Measurements from ENCODE around the gene GSK3A.
A peak's percentile ranks its signal among the peaks of the same experiment; 100 is the strongest.

GSK3A gene

DNA sequence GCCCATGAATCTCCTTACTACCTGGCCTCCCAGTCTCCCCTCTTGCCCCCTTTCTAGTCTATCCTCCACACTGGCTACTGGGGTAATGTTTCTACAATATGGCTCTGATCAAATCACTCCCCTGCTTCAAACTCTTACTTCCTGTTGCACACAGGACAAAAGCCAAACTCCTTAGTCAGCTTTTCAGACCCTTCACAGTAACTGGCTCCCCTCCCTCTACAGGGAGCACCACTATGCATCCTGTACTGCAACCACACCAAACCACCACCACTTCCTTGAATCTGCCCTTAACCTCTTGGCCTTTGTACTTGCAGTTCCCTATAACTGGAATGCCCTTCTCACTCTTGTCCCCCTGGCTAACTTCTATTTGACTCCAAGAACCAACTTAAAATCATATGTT lies 57.1 kb downstream of the GSK3A start:
- Histone ChIP-seq H3K56ac (ENCODE audit: low read length) (no peak overlapping the region), H3K4ac (ENCODE audit: low read depth, low read length) (no peak overlapping the region), H3K36me3 (ENCODE audit: control insufficient read depth, insufficient read depth, low read length) (no peaks in the 10 kb centered on the region), H2BK15ac (replicated peaks; ENCODE audit: low read depth) (no peak overlapping the region), H3K79me2 (ENCODE audit: control insufficient read depth, insufficient read depth, low read length) (no peaks in the 10 kb centered on the region), H3K23ac (ENCODE audit: low read length) (no peak overlapping the region), H4K5ac (ENCODE audit: low read length) (no peak overlapping the region), H3K9ac (ENCODE audit: low read length) (no peak overlapping the region), H2BK120ac (ENCODE audit: low read depth, low read length) (no peak overlapping the region), H4K8ac (ENCODE audit: low read depth, low read length) (no peak overlapping the region), H3K79me1 (ENCODE audit: low read length) (no peaks in the 10 kb centered on the region), H3K18ac (ENCODE audit: low read length) (no peak overlapping the region), H2AK5ac (ENCODE audit: low read length) (no peak overlapping the region), H2BK5ac (ENCODE audit: low read length) (no peak overlapping the region), H3K4me3 (ENCODE audit: low read length) (no peak overlapping the region), H3K4me1 (ENCODE audit: control insufficient read depth, low read depth, low read length) (no peaks in the 10 kb centered on the region), H3K27ac (ENCODE audit: low read depth, low read length) (no peak overlapping the region), H3K27me3 (ENCODE audit: insufficient read depth, low read length, poor library complexity) (peaks cover 2% of the 10 kb centered on the region), H3K4me2 (ENCODE audit: low read length) (no peak overlapping the region)
- DNase-seq, result no peak

DNA sequence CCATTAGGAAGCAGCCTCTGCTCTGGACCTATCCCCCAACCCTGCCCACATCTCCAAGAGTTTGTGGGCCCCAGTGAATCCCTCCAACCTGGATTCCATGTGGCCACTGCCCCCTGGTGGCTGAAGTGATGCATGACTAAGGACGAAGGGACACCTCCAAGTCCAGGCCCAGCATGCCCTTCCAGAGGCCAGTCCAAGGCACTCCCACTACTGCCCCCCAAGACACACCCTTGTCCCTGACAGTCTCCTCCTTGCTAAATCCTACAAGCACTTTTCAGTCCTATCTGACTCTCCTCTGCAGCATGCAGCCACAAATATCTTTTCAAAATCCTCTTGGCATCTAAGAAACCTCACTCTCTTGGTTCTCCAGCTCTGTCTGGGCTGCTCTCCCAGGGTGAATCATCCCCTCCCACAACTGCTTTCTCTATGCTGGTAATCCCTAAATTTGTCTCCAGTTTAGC lies 58.0 kb downstream of the GSK3A start:
- H4K8ac ChIP-seq (ENCODE audit: low read depth, low read length), result no peak overlapping the region
- no peak overlapping the region for H2AK5ac ChIP-seq (ENCODE audit: low read length)
- peaks cover 3% of the 10 kb centered on the region for H3K27me3 ChIP-seq (ENCODE audit: insufficient read depth, low read length, poor library complexity)
- DNase-seq, result peak; percentile 92
- WGBS (ENCODE audit: extremely low coverage, insufficient coverage, low lambda C conversion rate), result no CpG with 5 or more reads among the region's 1 CpG
- no peak overlapping the region for H3K18ac ChIP-seq (ENCODE audit: low read length)
- H2BK15ac ChIP-seq (replicated peaks; ENCODE audit: low read depth), result no peak overlapping the region
- no peak overlapping the region for H2BK120ac ChIP-seq (ENCODE audit: low read depth, low read length)
- H3K79me1 ChIP-seq (ENCODE audit: low read length), result no peaks in the 10 kb centered on the region
- no peak overlapping the region for H3K27ac ChIP-seq (ENCODE audit: low read depth, low read length)
- no peak overlapping the region for H3K4ac ChIP-seq (ENCODE audit: low read depth, low read length)
- no peak overlapping the region for H3K9ac ChIP-seq (ENCODE audit: low read length)
- H3K56ac ChIP-seq (ENCODE audit: low read length), result no peak overlapping the region
- H3K36me3 ChIP-seq (ENCODE audit: control insufficient read depth, insufficient read depth, low read length), result no peaks in the 10 kb centered on the region
- H3K4me1 ChIP-seq (ENCODE audit: control insufficient read depth, low read depth, low read length), result no peaks in the 10 kb centered on the region
- no peak overlapping the region for H3K4me2 ChIP-seq (ENCODE audit: low read length)
- H3K79me2 ChIP-seq (ENCODE audit: control insufficient read depth, insufficient read depth, low read length), result no peaks in the 10 kb centered on the region
- no peak overlapping the region for H3K23ac ChIP-seq (ENCODE audit: low read length)
- no peak overlapping the region for H3K4me3 ChIP-seq (ENCODE audit: low read length)
- no peak overlapping the region for H4K5ac ChIP-seq (ENCODE audit: low read length)
- no peak overlapping the region for H2BK5ac ChIP-seq (ENCODE audit: low read length)
